HG02943 (cell line): ENCODE measurements around the gene CCT2.

ENCODE experiments used
- ATAC-seq: cut with Tn5 transposase; IDR thresholded peaks from one replicate; pipeline ENCODE4 v1.9.1; 2021; ENCODE audit warnings: mild to moderate bottlenecking, low read depth, moderate library complexity; ENCODE audit not compliant: unreplicated experiment

The CCT2 gene

GRCh38 chr12:69633061-69633460, 47.8 kb downstream of the CCT2 start:
- no peak for ATAC-seq

- peak; percentile 81 for ATAC-seq
Measured at GRCh38 chr12:69639400-69640016, 54.2 kb downstream of the CCT2 start.

- no peak for ATAC-seq
Measured at GRCh38 chr12:69641546-69641945, 56.3 kb downstream of the CCT2 start.

GRCh38 chr12:69642531-69642930, 57.3 kb downstream of the CCT2 start:
- ATAC-seq, result no peak

- no peak for ATAC-seq
Measured at GRCh38 chr12:69644511-69644910, 59.3 kb downstream of the CCT2 start.

- no peak for ATAC-seq
Measured at GRCh38 chr12:69645031-69645430, 59.8 kb downstream of the CCT2 start.

GRCh38 chr12:69647178-69647577, 61.9 kb downstream of the CCT2 start:
- ATAC-seq, result no peak

GRCh38 chr12:69648476-69648875, 63.2 kb downstream of the CCT2 start:
- no peak for ATAC-seq

- ATAC-seq, result no peak
Measured at GRCh38 chr12:69649529-69649928, 64.3 kb downstream of the CCT2 start.
